Transverse colon (tissue), 4 donors: Measurements from ENCODE around the gene NPAS1. TPM values are rescaled to one million over a fixed set of nuclear protein-coding genes. Genes with fewer than 3 reads are reported as not detected.

ENCODE experiments used
- DNase-seq: peaks from one replicate; pipeline ENCODE4 v3.0.0-alpha.2; 2019
- H3K27ac ChIP-seq, 4 donors: fragments of 200-600 bp; sonication (generic); 2 replicates each; pipeline ENCODE4 v1.5.1; 2016 to 2018; ENCODE audit warnings: inconsistent platforms in 4 of 4
- H3K27me3 ChIP-seq: fragments of 200-600 bp; sonication (generic); 2 replicates; pipeline ENCODE4 v1.5.1; 2017; ENCODE audit warnings: inconsistent platforms
- H3K36me3 ChIP-seq, 4 donors: fragments of 200-600 bp; sonication (generic); 2 replicates each; pipeline ENCODE4 v1.5.1; 2017 to 2019; ENCODE audit warnings: inconsistent platforms in 4 of 4
- H3K4me1 ChIP-seq, 4 donors: fragments of 200-600 bp; sonication (generic); 2 replicates each; pipeline ENCODE4 v1.5.1; 2017 to 2020; ENCODE audit warnings: inconsistent platforms in 4 of 4
- H3K4me3 ChIP-seq, 4 donors: fragments of 200-600 bp; sonication (generic); 1 replicate in 1 of 4; 2 replicates in 3 of 4; pipeline versions ENCODE4 v1.5.1 to v1.6.1; 2017 to 2019; ENCODE audit warnings: inconsistent platforms in 4 of 4
- H3K9me3 ChIP-seq, 2 donors: fragments of 200-600 bp; sonication (generic); 2 replicates each; pipeline ENCODE4 v1.5.1; 2017 to 2019; ENCODE audit warnings: inconsistent platforms in 2 of 2
- EP300 ChIP-seq: sonication (generic); formaldehyde crosslinking; IDR thresholded peaks from one replicate; pipeline ENCODE4 v1.6.1; 2017; ENCODE audit warnings: antibody characterized with exemption, low read depth
- POLR2A ChIP-seq: fragments of 450-650 bp; IDR thresholded peaks from one replicate; pipeline ENCODE4 v1.6.1; 2016; ENCODE audit warnings: antibody characterized with exemption, mild to moderate bottlenecking, moderate library complexity
- POLR2AphosphoS5 ChIP-seq, 3 donors: sonication (generic); formaldehyde crosslinking; IDR thresholded peaks; one replicate each; pipeline ENCODE4 v1.6.1; 2016; ENCODE audit warnings: antibody characterized with exemption in 3 of 3
- WGBS, 2 donors: methylation state at CpG; one replicate each; pipeline ENCODE4 v1.1.5; 2018; ENCODE audit warnings: low coverage in 1 of 2; 5-methylcytosine and 5-hydroxymethylcytosine counted together
- in situ Hi-C, 4 donors: fragments of 200-750 bp; cut with MboI; loops; one replicate each; pipeline versions ENCODE4 v1.15.0 to v1.15.1; 2017; ENCODE audit warnings: low sequenced_read_pairs in 3 of 4, low pct_ligation_motif_present in 1 of 4, low pct_unique_long_range_greater_than_20kb in 1 of 4
- intact Hi-C: fragments of 100-400 bp; cut with DNase I; formaldehyde crosslinking; loops from one replicate; pipeline ENCODE4 v1.15.1; 2023; ENCODE audit warnings: low total_unique reads
- total RNA-seq, 4 donors: library from RNA; depleted of rRNA; stranded (reverse); fragments of >200 nt; gene quantifications; one replicate each; pipeline ENCODE4 v1.1.0, GENCODE V29; 2016
- TF ChIP-seq, protein P1 (sequence below), 5 experiments: fragments of 200-600 bp in 3 of 5; fragments of 450-650 bp in 2 of 5; sonication (generic) in 3 of 5; IDR thresholded peaks; 1 replicate in 2 of 5; 2 replicates in 3 of 5; pipeline ENCODE4 v1.5.1; 2016 to 2017; ENCODE audit warnings: antibody characterized with exemption in 5 of 5, inconsistent platforms in 3 of 5, mild to moderate bottlenecking in 2 of 5, moderate library complexity in 1 of 5

NPAS1 gene
- total RNA-seq, 4 donors from 2014 or later: 0.55 to 0.79 TPM; not detected in 2

DNA sequence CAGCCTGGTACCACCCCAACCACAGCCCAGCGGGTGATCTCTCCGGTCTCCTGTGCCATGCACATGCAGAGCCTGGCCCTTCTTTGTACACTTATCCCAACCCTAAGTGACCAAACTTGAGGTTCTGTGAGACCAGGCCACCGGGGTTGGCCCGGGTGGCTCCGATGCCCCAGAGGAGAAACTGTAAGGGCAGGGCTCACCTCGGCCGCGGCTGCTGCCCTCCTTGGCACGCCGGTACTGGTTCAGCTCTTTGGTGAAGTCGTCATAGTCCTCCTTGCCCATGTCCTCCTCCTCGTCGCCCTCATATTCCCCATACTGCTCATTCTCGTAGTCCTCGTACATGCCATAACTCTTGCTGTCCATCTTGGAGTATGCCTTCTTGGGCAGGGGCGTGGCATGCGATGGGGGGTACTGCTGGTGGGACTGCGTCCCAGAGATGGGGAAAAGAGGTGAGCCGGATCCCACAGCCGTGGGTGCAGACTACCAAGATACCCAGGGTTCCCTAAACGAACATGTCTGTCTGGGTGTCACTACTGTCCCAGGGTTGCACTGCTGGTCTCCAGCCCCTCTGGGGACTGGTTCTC, 70.2 kb downstream of the NPAS1 start:
- intact Hi-C loops: no loop called here
- H3K4me3 ChIP-seq: no peak overlapping the region
- peak overlapping the region; percentile 81 to 84 (median 82) for H3K27ac ChIP-seq
- no peaks in the 10 kb centered on the region for H3K9me3 ChIP-seq
- H3K36me3 ChIP-seq: peaks cover 0 to 42% (median 17%) of the 10 kb centered on the region in 4 donors
- H3K4me1 ChIP-seq: peaks cover 8 to 36% (median 20%) of the 10 kb centered on the region in 4 donors
- in situ Hi-C loops: no loop called here
- no peaks in the 10 kb centered on the region for H3K27me3 ChIP-seq
- TF ChIP-seq, protein P1, sequence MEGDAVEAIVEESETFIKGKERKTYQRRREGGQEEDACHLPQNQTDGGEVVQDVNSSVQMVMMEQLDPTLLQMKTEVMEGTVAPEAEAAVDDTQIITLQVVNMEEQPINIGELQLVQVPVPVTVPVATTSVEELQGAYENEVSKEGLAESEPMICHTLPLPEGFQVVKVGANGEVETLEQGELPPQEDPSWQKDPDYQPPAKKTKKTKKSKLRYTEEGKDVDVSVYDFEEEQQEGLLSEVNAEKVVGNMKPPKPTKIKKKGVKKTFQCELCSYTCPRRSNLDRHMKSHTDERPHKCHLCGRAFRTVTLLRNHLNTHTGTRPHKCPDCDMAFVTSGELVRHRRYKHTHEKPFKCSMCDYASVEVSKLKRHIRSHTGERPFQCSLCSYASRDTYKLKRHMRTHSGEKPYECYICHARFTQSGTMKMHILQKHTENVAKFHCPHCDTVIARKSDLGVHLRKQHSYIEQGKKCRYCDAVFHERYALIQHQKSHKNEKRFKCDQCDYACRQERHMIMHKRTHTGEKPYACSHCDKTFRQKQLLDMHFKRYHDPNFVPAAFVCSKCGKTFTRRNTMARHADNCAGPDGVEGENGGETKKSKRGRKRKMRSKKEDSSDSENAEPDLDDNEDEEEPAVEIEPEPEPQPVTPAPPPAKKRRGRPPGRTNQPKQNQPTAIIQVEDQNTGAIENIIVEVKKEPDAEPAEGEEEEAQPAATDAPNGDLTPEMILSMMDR (IDR thresholded peaks at IDR 0.05): no peak
- TF ChIP-seq POLR2AphosphoS5 (IDR thresholded peaks at IDR 0.05) (no peak), EP300 (no peak), POLR2A (no peak)
- WGBS, 2 donors: 95% methylated on average over 19 of the region's 21 CpGs; no CpG with 5 or more reads in 1 of the 2 donors
- no peak for DNase-seq

DNA sequence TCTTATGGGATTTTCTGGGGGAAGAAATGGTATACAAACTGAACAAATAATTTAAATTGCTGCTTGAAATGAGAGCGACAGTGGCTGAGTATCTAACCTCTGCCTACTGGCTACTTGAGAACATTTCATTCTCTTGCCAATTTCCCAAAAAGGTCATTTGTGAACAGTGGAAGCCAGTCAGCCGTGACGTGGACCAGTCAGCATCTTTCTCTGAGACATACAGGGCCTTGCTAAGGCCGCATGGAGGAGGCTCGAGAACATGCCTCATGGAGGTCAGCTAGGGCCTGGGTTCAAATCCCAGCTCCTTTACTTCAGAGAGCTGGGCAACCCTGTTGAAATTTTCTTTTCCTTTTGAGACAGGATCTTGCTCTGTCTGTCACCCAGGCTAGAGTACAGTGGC, 73.6 kb downstream of the NPAS1 start:
- intact Hi-C loops (no loop called here), in situ Hi-C loops (no loop called here)
- no peak for DNase-seq
- 81% methylated on average over 5 of the region's 5 CpGs; no CpG with 5 or more reads in 1 of the 2 donors for WGBS, 2 donors
- H3K27ac ChIP-seq: peak overlapping the region; percentile 81 to 91 (median 86)
- H3K4me3 ChIP-seq: no peak overlapping the region
- peaks cover 35 to 70% (median 54%) of the 10 kb centered on the region in 4 donors for H3K4me1 ChIP-seq
- H3K27me3 ChIP-seq: no peaks in the 10 kb centered on the region
- H3K9me3 ChIP-seq: no peaks in the 10 kb centered on the region
- TF ChIP-seq, protein P1 (IDR thresholded peaks at IDR 0.05): no peak
- TF ChIP-seq POLR2A: no peak
- TF ChIP-seq EP300: no peak
- TF ChIP-seq POLR2AphosphoS5 (IDR thresholded peaks at IDR 0.05): no peak
- H3K36me3 ChIP-seq: peaks cover 0 to 16% (median 7%) of the 10 kb centered on the region in 4 donors

DNA sequence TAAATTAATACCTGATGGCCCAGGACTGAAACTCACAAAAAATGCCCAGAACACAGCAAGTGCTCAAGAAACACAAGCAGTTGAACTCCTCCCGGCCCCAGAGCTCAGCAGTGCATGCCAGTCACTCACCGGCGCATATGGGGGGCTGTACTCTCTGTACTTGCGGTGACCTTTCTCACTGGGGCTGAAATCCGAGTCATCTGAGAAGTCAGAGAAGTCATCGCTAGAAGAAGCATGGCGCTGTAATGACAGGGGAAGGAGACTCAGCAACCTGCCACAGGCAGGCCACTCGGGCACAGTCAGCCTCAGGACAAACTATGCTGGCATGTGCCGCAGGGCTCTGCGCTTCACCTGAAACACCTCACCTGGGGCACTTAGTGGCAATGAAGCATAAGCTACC, 74.2 kb downstream of the NPAS1 start:
- intact Hi-C loops: no loop called here
- in situ Hi-C loops: no loop called here
- peaks cover 37 to 72% (median 57%) of the 10 kb centered on the region in 4 donors for H3K4me1 ChIP-seq
- H3K27ac ChIP-seq: peak overlapping the region; percentile 81 to 91 (median 86)
- TF ChIP-seq POLR2A (no peak), POLR2AphosphoS5 (IDR thresholded peaks at IDR 0.05) (no peak)
- H3K9me3 ChIP-seq: no peaks in the 10 kb centered on the region
- H3K27me3 ChIP-seq: no peaks in the 10 kb centered on the region
- peaks cover 0 to 15% (median 7%) of the 10 kb centered on the region in 4 donors for H3K36me3 ChIP-seq
- H3K4me3 ChIP-seq: no peak overlapping the region
- 78 to 79% methylated on average over 4 to 10 of the region's 10 CpGs for WGBS, 2 donors
- no peak for DNase-seq

DNA sequence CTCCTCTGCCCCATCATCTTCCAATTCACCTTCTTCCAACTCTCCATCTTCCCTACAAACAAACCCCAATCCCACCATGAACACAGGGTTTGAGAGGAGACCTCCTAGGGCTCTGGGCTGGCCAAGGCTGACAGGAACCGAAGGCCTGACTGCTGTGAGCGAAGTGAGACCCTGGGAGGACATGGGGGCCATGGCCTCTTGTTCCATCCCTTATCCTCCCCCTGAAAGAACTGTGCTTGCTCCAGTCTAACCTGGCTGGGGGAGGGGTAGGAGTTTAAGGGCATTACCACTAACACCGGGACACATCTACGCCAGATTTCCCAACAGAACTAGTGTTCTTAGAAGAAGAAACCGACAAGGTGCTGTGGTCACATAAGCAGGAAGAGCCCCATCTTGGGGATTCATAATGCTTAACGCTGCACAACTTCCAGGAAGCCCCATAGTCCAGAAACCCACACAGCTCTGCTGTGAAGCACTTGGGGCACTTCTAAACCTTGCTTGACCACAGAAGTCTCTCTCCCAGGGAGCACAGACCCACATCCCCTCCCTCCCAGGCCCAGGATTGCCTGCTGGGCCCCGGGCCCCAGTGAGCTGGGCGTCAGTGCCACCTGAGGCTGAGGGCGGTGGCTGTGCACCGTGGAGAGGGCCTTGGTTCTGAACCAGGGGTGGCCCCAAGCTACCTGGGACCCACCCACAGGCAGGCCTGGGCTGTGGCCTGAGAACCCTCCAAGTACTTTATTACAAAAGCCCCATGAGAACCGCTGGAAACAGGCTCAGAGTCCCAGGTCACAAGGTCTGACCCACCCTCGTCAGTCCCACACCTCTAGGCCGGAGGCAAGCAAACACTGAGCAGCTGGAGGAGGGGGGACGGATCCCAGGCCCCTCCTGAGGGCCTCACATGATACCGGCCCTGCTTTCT, 75.2 kb downstream of the NPAS1 start:
- intact Hi-C loops (no loop called here), in situ Hi-C loops (no loop called here)
- TF ChIP-seq POLR2AphosphoS5 (IDR thresholded peaks at IDR 0.05) (peak in 2 of 3 donors; percentile 28 to 34), POLR2A (peak; percentile 44), EP300 (no peak)
- Histone ChIP-seq H3K36me3 (peaks cover 0 to 14% (median 5%) of the 10 kb centered on the region in 4 donors), H3K4me3 (no peak overlapping the region), H3K27me3 (no peaks in the 10 kb centered on the region), H3K27ac (peak overlapping the region; percentile 81 to 91 (median 86)), H3K4me1 (peaks cover 38 to 68% (median 56%) of the 10 kb centered on the region in 4 donors), H3K9me3 (no peaks in the 10 kb centered on the region)
- WGBS, 2 donors: 52% methylated on average over 13 of the region's 15 CpGs; no CpG with 5 or more reads in 1 of the 2 donors
- DNase-seq: peak; percentile 66

Other genes starting within 250 kb of the NPAS1 start
- gene SLC1A5, start 231.2 kb upstream of the NPAS1 start, total RNA-seq: 100 to 1,000 TPM in 1 of 4 donors, 10 to 100 TPM in 3; 19.8 to 104 (median 91.4) TPM
- 10 to 100 TPM; 50.1 to 96.9 (median 61.2) TPM for gene AP2S1, start 169.0 kb upstream of the NPAS1 start, total RNA-seq
- 100 to 1,000 TPM in 2 of 4 donors, 10 to 100 TPM in 2; 77.1 to 159 (median 98.4) TPM for gene ARHGAP35, start 158.8 kb upstream of the NPAS1 start, total RNA-seq
- 10 to 100 TPM in 3 of 4 donors, 1 to 10 TPM in 1; 8.0 to 48.7 (median 32.5) TPM for gene TMEM160, start 28.8 kb downstream of the NPAS1 start, total RNA-seq
- gene ZC3H4, start 93.9 kb downstream of the NPAS1 start, total RNA-seq: 10 to 100 TPM; 25.4 to 32.2 (median 28.0) TPM
- 10 to 100 TPM; 27.3 to 85.4 (median 51.8) TPM for gene SAE1, start 111.0 kb downstream of the NPAS1 start, total RNA-seq
- gene BBC3, start 211.4 kb downstream of the NPAS1 start, total RNA-seq: 10 to 100 TPM; 10.9 to 31.0 (median 14.4) TPM
- 10 to 100 TPM; 20.9 to 27.5 (median 22.4) TPM for gene CCDC9, start 236.7 kb downstream of the NPAS1 start, total RNA-seq